C1 segment of cervical spinal cord (tissue), 14 donors: ENCODE data around the gene MBOAT1.
"Not testable (repeated sequence)": the region's sequence is repeated elsewhere in the genome, so short reads cannot be mapped to it uniquely, and the experiment has no call there.

Source experiments
- DNase-seq, 14 donors: peaks; one replicate each; lab custom pipeline; 2025; lab: John Stamatoyannopoulos, UW

The MBOAT1 gene

DNA sequence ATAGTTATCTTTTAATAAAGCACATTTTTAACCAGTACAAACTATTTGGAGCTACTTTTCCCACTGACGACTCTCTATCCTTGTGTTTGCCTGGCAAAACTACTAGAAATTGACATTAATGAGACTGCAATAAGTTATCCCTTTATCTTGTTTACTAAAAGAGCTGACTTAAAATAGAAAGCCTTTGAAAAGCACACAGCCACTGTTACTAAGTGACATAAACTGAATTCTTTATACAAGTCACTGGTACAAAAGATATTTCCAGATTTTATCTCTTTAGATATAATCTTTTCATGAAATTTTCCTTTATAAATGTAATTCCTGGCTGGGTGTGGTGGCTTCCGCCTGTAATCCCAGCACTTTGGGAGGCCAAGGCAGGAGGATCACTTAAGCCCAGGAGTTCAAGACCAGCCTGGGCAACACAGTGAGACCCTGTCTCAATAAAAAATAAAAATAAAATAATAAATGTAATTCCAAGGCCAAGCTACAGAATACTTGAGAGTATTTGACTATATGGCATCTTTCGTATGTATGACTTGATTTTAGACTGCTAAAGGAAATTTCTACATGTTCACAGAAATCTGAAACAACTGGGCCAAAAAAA is 9.5 kb downstream of the MBOAT1 start:
- DNase-seq: no peak

DNA sequence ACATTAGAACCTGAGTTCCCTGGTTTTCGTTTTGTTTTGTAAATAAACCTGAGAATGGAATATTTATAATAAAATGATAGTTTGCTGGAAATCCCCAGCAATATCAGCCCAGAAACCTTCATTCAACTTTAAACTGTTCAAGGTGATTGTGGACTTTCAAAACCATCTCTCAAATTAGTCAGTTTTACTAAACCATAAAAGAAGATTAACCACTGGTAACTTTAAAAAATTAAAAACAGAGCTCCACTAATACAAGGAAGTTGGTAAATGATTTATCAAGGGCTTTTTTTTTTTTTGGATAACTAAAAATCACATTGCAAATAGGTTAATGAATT is 10.0 kb downstream of the MBOAT1 start:
- DNase-seq: no peak

DNA sequence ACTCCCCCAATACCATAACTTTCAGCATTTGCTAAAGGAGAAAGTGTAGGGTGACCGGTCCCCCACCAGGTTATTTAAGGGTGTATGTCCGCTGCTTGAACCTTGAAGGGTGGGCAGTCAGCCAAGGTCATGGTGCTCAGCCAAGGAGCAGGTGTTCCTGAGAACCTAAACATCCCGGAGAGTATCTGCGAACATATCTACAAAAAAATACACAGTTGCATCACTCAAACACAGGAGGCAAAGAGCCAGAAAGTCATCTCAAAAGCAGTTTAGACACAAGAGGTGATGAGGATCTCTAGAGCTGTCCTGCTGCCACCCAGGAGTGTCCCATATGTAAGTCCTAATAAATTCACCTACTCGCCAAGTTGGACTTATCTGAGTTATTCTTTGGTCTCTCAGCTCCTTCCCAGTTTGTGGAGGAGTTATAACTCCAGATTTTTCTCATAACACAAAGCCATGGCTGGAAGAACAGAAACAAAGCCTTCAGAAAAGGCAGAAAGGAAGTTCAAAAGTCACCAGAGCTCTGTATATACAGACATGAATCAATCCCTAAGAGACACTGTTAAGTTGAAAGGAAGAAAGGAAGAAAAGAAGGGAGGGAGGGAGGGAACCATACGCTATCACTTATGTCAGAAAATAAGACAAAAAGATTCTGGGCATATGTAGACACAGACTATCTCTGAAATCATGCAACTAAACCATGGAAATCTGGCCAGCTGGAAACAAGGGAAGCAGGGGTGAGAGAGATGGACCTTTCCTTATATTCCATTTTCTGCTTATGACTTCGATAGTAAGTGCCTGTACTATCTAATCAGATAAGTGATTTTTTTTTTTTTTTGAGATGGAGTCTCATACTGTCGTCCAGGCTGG is 11.3 kb downstream of the MBOAT1 start:
- DNase-seq: no peak

DNA sequence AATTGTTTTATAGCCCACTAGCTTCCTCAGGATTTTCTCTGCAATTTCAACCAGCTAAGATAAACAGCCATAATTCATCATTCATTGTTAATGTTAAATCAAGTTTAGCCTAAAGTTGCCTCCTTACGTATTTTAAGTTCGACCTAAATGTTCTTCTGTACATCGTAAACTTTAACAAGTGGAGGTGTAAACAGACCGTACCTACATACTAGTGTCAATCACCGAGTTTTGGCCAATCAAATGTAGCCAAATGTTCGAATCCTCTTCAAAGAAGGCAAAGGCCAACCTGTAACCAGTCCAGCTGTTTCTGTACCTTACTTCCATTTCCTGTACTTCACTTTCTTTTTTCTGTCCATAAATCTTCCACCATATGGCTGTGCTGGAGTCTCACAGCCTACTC is 13.5 kb downstream of the MBOAT1 start:
- DNase-seq: no peak

DNA sequence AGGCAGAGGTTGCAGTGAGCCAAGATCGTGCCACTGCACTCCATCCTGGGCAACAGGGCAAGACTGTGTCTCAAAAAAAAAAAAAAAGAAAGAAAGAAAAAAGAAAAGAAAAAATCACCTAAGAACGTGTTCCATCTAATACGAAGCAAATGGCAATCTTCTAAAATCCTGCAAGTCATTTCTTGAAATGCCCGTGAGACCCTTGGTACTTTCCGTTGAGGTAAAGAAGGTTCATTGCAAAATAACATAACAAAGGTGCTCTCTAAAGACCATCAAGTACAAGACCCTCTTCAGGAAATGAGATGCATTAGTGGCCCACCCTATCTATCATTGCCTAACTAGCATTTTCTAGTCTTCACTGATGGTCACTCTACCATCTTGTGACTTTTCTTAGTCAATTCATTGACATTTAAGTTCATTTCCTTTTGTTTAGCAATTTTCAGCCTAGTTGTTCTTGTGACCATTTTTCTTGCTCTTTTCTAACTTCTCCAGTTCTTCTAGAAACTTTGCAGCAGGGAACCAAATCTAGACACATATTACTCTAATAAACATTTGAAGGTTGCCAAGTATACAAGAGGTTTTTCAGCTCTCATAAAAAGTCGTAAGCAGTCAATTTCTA is 14.0 kb downstream of the MBOAT1 start:
- DNase-seq: no peak

DNA sequence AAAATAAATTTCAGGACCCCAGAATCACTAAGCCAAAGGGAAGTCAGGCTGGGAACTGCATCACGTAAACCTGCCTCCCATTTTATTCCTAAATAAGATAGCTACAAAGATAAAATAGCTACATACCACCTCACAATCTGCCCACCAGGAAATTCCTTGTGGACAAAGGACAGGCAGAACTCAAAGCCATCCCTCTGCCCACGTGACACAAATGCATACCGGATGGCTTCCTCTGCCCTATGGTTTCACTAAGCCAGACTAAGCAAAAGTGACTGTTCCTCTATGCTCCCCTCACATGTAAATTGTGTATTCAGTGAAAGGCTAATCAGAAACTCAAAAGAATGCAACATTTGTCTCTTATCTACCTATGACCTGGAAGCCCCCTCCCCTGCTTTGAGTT is 15.0 kb downstream of the MBOAT1 start:
- no peak for DNase-seq

DNA sequence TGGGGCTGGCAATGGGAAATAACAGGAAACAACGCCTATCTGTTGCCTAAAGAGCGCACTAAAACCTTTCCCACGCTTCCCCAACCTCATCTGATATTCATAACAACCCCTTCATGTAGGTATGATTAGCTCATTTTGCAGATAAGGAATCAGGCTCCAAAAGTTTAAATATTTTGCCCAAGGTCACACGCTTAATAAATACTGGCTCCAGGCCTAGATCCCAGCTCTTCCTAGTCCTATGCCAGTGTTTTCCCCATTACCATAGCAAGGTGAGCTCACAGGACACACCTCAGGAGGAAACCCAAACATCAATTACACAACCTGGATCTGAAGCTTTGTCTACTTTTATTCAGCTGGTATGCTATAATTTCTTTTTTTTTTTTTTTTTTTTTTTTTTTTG is 19.6 kb downstream of the MBOAT1 start:
- DNase-seq: no peak

DNA sequence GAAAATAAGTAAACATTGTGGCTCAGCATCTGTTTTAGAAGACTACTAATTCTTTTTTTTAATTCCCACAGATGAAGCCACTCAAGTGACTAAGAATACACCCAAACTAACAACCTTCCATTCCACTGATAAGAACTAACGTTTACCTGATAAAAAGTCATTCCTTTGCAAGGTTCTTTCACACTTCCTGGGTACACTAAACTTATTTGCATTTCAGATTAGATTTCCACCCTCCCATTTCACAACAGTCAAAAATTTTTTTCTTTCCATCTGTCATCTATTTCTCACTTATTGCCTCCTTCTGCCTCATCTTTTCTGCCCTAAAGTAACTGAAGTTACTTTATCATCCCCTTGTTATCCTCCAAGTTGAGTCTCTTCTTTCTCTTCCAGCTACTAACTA is 20.3 kb downstream of the MBOAT1 start:
- no peak for DNase-seq

DNA sequence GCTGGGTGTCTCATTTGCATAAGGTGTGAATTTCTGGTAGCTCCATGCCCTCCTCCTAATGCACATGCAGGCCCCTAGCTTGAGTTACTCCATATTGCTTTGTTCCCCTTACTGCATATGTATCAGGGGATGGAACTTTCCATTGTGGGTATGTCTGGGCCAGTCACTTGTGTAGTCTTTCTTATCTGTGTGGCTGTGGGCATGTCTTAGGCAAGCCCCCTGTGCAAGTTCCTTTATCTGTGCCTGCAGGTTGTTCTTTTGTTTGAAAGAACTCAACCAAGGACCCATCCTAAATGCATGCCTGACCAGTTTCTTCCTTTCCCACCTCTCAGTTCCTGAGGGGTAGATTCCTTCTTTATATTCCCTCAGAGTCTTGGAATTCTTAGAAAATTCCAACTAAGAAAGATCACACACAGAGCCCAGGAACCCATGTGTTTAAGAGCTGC is 23.6 kb downstream of the MBOAT1 start:
- no peak for DNase-seq

DNA sequence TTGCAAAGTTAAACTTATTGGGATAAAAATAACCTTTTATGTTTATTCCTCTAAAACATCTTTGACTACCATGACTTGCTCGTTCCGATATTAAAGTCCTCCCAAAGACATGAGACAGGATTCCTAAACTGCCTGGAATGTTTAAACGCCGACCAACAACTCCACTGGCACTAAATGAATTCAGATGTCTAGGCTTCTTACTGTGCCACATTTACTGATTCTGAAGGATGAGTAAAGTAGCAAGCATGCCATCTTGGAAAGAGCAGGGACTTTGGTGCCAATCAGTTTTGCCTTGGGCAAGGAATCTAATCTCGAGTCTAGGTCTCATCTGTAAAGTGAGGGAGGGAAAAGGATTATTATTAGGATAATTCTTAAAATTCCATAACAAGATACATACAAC is 25.3 kb downstream of the MBOAT1 start:
- no peak for DNase-seq

DNA sequence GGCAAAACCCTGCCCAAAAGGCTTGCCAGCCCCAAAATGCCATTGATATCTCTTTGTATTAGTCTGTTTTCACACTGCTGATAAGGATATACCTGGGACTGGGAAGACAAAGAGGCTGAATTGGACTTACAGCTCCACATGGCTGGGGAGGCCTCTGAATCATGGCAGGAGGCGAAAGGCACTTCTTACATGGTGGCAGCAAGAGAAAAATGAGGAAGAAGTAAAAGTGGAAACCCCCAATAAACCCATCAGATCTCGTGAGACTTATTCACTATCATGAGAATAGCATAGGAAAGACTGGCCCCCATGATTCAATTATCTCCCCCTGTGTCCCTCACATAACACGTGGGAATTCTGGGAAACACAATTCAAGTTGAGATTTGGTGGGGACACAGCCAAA is 28.6 kb downstream of the MBOAT1 start:
- DNase-seq: no peak

DNA sequence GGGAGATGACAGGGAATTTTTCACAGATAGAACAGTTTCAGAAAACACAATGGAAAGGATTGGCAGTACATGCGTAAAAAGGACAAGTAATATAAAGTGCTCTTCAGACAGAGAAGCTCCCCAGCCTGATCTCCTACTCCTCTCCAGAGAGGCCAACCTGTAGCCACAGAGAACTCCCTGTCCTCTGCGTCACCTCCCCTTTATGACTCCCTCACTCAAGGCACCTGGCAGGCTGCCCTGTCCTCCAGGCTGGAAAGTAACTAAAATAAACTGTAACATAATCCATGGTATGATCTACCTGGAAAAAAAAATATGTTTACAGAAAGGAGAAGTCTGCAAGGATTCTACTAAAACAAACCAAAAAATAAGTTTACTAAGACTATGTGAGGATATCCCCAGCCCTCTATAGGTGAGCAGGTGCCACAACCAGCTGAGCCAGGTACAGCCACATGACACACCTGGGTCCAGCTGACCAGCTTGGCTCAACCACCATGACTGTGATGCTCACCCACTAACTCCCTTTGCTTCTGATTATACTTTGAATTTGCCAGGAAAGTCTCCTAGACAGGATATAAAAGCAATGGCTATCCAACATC is 29.2 kb downstream of the MBOAT1 start:
- DNase-seq: no peak

DNA sequence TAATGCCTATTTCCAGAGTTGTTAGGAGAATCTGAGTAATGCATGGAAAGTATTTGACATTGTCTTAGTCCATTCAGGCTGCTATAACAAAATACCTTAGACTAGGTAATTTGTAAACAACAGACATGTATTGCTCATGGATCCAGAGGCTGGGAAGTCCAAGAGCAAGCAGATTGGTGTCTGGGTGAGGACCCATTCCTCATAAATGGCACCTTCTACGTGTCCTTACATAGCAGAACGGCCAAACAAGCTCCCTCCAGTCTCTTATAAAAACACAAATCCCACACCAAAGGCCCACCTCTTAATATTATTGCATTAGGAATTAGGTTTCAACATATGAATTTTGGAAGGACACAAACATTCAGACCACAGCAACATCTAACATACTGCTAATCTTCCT is 30.2 kb downstream of the MBOAT1 start:
- no peak for DNase-seq

DNA sequence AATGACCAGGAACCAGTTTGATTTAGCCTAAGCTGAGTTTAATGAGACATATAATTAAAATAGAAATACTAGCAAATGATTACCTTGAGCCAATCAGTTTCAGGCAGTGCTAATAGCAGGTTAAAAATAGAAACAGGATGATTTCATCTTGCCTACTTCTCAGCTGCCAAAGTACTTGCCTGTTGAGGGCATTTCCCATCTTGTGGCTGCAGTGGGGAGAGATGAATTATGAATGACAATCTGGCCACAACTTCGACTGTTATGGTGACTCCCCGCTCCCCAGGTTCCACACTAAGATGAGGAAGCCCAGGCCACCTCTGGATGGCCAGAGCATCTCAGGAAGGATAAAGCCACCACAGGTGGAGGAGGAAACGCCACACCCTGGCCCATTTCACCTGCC is 31.3 kb downstream of the MBOAT1 start:
- no peak for DNase-seq

DNA sequence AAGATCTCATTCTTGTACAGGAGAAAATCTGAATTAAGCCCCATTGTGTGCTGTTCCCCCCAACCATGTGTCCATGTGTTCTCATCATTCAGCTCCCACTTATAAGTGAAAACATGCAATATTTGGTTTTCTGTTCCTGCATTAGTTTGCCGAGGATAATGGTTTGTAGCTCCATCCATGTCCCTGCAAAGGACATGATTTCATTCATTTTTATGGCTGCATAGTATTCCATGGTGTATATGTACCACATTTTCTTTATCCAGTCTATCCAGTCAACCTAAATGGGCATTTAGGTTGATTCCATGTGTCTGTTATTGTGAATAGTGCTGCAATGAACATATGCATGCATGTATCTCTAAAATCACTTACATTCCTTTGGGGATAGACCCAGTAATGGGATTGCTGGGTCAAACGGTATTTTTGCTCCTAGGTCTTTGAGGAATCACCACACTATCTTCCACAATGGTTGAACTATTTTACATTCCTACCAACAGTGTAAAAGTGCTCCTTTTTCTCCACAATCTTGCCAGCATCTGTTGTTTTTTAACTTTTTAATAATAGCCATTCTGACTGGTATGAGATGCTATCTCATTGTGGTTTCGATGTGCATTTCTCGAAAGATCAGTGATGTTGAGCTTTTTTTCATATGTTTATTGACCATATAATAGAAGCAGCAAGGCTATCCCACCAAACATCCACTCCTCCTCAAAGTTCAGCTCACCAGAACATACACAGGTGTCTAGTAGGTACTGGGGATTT is 32.8 kb downstream of the MBOAT1 start:
- not testable (repeated sequence) for DNase-seq

DNA sequence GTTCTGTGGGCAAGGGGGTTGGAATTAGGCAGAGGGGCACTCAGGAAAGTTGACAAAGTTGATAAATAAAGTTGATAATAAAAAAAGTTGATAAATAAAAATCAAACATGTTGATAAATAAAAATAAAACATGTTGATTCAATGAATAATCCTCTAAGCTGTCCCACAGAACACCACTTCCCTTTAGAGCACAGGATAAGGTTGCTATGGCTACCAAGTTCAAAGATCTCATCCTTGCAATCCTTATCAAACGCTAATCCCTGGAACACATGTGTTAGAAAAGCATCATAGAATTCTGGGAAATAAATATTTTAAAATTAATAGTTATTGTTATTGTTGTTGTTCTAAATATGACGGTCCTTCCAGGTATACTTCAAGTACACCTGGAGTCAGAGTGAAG is 33.9 kb downstream of the MBOAT1 start:
- no peak for DNase-seq

DNA sequence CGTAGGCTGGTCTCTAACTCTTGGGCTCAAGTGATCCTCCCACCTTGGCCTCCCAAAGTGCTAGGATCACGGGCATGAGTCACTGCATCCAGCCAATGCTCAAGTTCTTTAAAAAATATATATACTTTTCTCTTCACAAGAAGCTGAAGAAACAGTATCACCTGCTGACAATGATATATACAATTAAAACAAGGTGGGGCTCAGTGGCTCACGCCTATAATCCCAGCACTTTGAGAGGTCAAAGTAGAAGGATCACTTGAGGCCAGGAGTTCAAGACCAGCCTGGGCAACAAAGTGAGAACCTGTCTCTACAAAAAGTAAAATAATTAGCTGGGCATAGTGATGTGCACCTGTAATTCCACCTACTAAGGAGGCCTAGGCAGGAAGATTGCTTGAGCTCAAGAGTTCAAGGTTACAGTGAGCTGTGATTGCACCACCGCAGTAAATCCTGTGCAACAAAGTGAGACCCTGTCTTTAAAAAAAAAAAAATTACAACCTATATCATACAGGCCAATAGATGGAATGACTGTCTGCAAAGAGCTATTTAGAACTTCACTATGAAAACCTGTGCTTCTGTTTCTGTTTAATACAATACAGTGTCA is 36.4 kb downstream of the MBOAT1 start:
- no peak for DNase-seq

DNA sequence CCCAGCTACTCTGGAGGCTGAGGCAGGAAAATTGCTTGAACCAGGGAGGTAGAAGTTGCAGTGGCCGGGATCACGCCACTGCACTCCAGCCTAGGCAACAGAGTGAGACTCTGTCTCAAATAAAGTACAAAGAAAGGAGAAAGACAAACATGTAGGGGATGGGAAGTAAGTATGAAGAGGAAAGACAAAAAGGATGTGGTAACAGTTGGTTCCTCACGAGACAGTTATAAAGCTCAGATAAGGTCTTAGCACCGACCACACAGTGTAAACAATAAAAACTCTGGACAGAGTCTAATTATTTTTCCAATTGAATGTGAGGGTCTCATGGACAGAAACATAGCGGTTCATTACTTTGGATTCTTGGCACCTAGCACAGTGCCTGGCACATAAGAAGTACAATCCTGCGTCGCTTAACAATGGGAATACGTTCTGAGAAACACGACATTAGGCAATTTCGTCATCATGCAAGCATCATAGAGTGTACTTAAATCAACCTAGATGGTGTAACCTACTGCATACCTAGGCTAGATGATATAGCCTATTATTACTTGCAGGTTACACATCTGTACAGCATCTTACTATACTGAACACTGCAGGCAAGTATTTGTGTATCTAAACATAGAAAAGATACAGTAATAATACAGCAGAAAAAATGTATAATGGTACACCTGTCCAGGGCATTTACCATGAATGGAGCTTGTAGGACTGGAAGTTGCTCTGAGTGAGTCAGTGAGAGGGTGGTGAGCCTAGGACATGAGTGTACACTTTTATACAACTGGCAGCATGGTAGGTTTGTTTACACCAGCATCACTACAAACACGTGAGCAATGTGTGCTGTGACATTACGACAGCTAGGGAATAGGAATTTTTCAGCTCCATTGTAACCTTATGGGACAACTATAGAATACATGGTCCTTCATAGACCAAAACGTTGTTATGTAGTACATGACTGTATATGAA is 38.2 kb downstream of the MBOAT1 start:
- no peak for DNase-seq

DNA sequence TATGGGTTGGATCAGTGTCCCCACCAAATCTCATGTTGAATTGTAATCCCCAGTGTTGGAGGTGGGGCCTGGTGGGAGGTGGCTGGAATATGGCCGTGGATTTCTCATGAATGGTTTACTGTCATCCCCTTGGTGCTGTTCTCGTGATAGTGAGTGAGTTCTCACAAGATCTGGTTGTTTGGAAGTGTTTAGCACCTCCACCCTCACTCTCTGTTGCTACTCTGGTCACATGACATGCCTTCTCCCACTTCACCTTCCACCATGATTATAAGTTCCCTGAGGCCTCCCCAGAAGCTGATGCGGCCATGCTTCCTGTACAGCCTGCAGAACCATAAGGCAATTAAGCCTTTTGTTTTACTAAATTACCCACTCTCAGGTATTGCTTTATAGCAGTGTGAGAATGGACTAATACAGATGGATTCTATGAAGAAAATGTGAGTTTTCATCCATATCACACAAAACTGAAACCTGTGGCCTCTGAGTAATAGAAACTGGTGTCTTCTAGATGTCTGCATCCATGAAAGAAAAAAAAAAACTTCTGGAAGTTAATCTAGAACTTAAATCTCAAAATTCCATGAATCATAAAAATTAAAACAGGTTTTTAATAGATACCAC is 39.3 kb downstream of the MBOAT1 start:
- no peak for DNase-seq
